ENCODE results near the gene TRAF1.
A peak's percentile ranks its signal among the peaks of the same experiment; 100 is the strongest.

DNA sequence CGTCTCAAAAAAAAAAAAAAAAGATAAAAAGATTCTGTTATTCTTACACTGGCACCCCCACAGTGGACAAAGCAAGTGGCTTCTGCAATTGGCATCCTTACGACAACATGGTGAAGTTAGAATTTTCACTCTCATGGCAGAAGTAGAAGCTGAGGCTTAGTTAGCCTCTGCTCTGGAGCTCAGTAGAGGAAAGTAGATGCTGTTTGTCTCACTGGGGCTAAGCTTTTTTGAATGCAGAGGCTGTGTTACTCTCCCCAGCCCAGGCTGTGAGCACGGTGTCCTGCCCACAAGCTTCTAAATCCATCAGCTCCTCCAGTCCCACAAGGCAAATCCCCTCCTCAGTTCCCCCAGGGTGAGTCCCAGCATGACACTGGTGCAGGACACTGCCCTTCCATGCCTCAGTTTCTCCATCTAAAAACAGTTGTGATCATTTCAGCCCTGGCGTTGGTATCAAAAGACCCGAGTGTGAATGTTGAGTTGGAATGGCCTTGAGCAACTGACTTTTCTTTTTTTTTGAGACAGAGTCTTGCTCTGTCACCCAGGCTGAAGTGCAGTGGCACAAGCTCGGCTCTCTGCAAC, 27.0 kb downstream of the TRAF1 start:
- peak; percentile 86 for TF ChIP-seq POLR2AphosphoS5 (IDR thresholded peaks at IDR 0.05; ENCODE audit: low read depth, low read length)
- TF ChIP-seq POLR2A (IDR thresholded peaks at IDR 0.05; ENCODE audit: low read depth, low read length), result peak; percentile 59; the same call in 1 of the 2 replicates
- no peak for TF ChIP-seq TAF1 (IDR thresholded peaks at IDR 0.05; ENCODE audit: borderline replicate concordance, low read depth, low read length)
